Activated CD8-positive, alpha-beta T cell treated with anti-CD3 and anti-CD28 coated beads for 36 hours (primary cell): ENCODE measurements around the gene ERP27. TPM values are rescaled to one million over a fixed set of nuclear protein-coding genes. Genes with fewer than 3 reads are reported as not detected.

Experiments used
- ATAC-seq: fragments of 200-7000 bp; cut with Tn5 transposase; one replicate; pipeline ENCODE4 v1.10.0; 2021; ENCODE audit warnings: mild to moderate bottlenecking, moderate library complexity
- CTCF ChIA-PET: fragments of 350-600 bp; sonication (Branson Sonifier 250); formaldehyde crosslinking; loops from one replicate; lab custom pipeline; 2021; ENCODE audit warnings: antibody characterized with exemption; lab: Charles Lee
- POLR2A ChIA-PET: fragments of 350-600 bp; sonication (Branson Sonifier 250); formaldehyde crosslinking; loops from one replicate; lab custom pipeline; 2021; ENCODE audit warnings: antibody characterized with exemption; lab: Charles Lee
- DNase-seq: peaks from one replicate; pipeline ENCODE4 v3.0.0-alpha.2; 2020
- H3K27ac Mint-ChIP-seq: one replicate; pipeline ENCODE4 v1.8.0; 2021; ENCODE audit warnings: mild to moderate bottlenecking, mixed read lengths
- H3K27me3 Mint-ChIP-seq: one replicate; pipeline ENCODE4 v1.8.0; 2021; ENCODE audit warnings: mixed read lengths
- H3K36me3 Mint-ChIP-seq: one replicate; pipeline ENCODE4 v1.8.0; 2021; ENCODE audit warnings: low read depth, mixed read lengths
- H3K4me1 Mint-ChIP-seq: one replicate; pipeline ENCODE4 v1.8.0; 2021; ENCODE audit warnings: low read depth, mixed read lengths
- H3K4me3 Mint-ChIP-seq: one replicate; pipeline ENCODE4 v1.8.0; 2021; ENCODE audit warnings: mild to moderate bottlenecking, moderate library complexity, mixed read lengths
- H3K9me3 Mint-ChIP-seq: one replicate; pipeline ENCODE4 v1.8.0; 2021; ENCODE audit warnings: mixed read lengths
- CTCF ChIP-seq: fragments of 200-600 bp; IDR thresholded peaks from one replicate; pipeline ENCODE4 v1.8.0; 2022; ENCODE audit warnings: antibody characterized with exemption, mild to moderate bottlenecking
- intact Hi-C: fragments of 100-400 bp; cut with micrococcal nuclease; formaldehyde crosslinking; loops from one replicate; pipeline ENCODE4 v1.10.0; 2022
- total RNA-seq, 2 experiments: library from RNA; stranded (reverse); gene quantifications; one replicate each; pipeline ENCODE4 v1.2.3, GENCODE V29; 2021

ERP27 gene
- total RNA-seq, 2 experiments from 2014 or later = 2.3 to 3.4 TPM

- ATAC-seq (no peak), DNase-seq (no peak)
- Mint-ChIP-seq H3K27ac (no peak overlapping the region), H3K4me3 (no peak overlapping the region), H3K4me1 (peaks cover 15% of the 10 kb centered on the region), H3K27me3 (no peaks in the 10 kb centered on the region), H3K9me3 (no peaks in the 10 kb centered on the region), H3K36me3 (no peaks in the 10 kb centered on the region)
- no peak for TF ChIP-seq CTCF
- intact Hi-C loops = no loop called here
- ChIA-PET CTCF (no interaction called here), POLR2A (interaction anchor here (1.5 kb wide), 1 partner anchor 40 kb away, joined by 3 read pairs; no protein-coding TSS in a partner anchor)
Measured at GRCh38 chr12:14900521-14901227, 37.7 kb downstream of the ERP27 start.

- H3K9me3 Mint-ChIP-seq = no peaks in the 10 kb centered on the region
- no peak overlapping the region for H3K27ac Mint-ChIP-seq
- ChIA-PET POLR2A (no interaction called here), CTCF (interaction anchor here (1.0 to 1.8 kb wide), 2 partner anchors 22 to 99 kb away, joined by 3 read pairs; no protein-coding TSS in a partner anchor)
- H3K36me3 Mint-ChIP-seq = no peaks in the 10 kb centered on the region
- peaks cover 2% of the 10 kb centered on the region for H3K4me1 Mint-ChIP-seq
- no peak for TF ChIP-seq CTCF
- no peak overlapping the region for H3K4me3 Mint-ChIP-seq
- intact Hi-C loops = no loop called here
- ATAC-seq = no peak
- DNase-seq = no peak
- H3K27me3 Mint-ChIP-seq = no peaks in the 10 kb centered on the region
Measured at GRCh38 chr12:14896521-14897169, 41.7 kb downstream of the ERP27 start.

GRCh38 chr12:14893506-14894250, 44.7 kb downstream of the ERP27 start:
- ATAC-seq = no peak

GRCh38 chr12:14892726-14893505, 45.4 kb downstream of the ERP27 start:
- no peaks in the 10 kb centered on the region for H3K36me3 Mint-ChIP-seq
- no peaks in the 10 kb centered on the region for H3K9me3 Mint-ChIP-seq
- H3K4me3 Mint-ChIP-seq = no peak overlapping the region
- TF ChIP-seq CTCF = no peak
- no peaks in the 10 kb centered on the region for H3K27me3 Mint-ChIP-seq
- ATAC-seq (no peak), DNase-seq (no peak)
- intact Hi-C loops = no loop called here
- H3K4me1 Mint-ChIP-seq = no peaks in the 10 kb centered on the region
- H3K27ac Mint-ChIP-seq = no peak overlapping the region
- ChIA-PET CTCF (interaction anchor here (2.7 kb wide), 1 partner anchor 9 kb away, joined by 10 read pairs; no protein-coding TSS in a partner anchor), POLR2A (interaction anchor here (0.9 kb wide), 1 partner anchor 123 kb away, joined by 3 read pairs; no protein-coding TSS in a partner anchor)

More at GRCh38 chr12:14893506-14894250, 44.7 kb downstream of the ERP27 start:
- ChIA-PET POLR2A (no interaction called here), CTCF (interaction anchor here (1.0 to 2.7 kb wide), 4 partner anchors 10 to 48 kb away, joined by 3 to 10 read pairs (median 4); no protein-coding TSS in a partner anchor)
- H3K27me3 Mint-ChIP-seq = no peaks in the 10 kb centered on the region
- intact Hi-C loops = no loop called here
- no peaks in the 10 kb centered on the region for H3K9me3 Mint-ChIP-seq
- no peak overlapping the region for H3K4me3 Mint-ChIP-seq
- H3K36me3 Mint-ChIP-seq = no peaks in the 10 kb centered on the region
- H3K27ac Mint-ChIP-seq = no peak overlapping the region
- no peaks in the 10 kb centered on the region for H3K4me1 Mint-ChIP-seq
- no peak for DNase-seq
- TF ChIP-seq CTCF = no peak
